ENCODE measurements around the gene XYLT1. TPM values are rescaled to one million over a fixed set of nuclear protein-coding genes. Genes with fewer than 3 reads are reported as not detected.

Gene XYLT1
- total and polyA plus RNA-seq, 7 donors, result 0.67 to 2.5 (median 1.7) TPM

GRCh38 chr16:17104654-17105053 is 366.1 kb downstream of the XYLT1 start:
- Histone ChIP-seq H3K27me3 (ENCODE audit: insufficient read depth in 3 of 3, low read length in 2 of 3) (peaks cover 0 to 2% (median 0%) of the 10 kb centered on the region in 3 donors), H3K27ac (no peak overlapping the region), H3K36me3 (ENCODE audit: insufficient read depth in 1 of 2, low read depth in 1 of 2) (no peaks in the 10 kb centered on the region), H3K4me3 (no peak overlapping the region), H3K4me1 (no peaks in the 10 kb centered on the region), H3K9me3 (no peaks in the 10 kb centered on the region)
- TF ChIP-seq CTCF (IDR thresholded peaks at IDR 0.05), result no peak
- no peak for DNase-seq
- 47 to 61% (median 48%) methylated on average over 5 of the region's 5 CpGs for WGBS, 3 donors
- no peak for ATAC-seq
- intact Hi-C loops (cut with DNase I), result no loop called here

- no peak overlapping the region for H3K4me3 ChIP-seq
- H3K4me1 ChIP-seq, result no peaks in the 10 kb centered on the region
- ATAC-seq (no peak), DNase-seq (no peak)
- 88 to 90% (median 89%) methylated on average over 3 of the region's 3 CpGs for WGBS, 3 donors
- H3K9me3 ChIP-seq, result no peaks in the 10 kb centered on the region
- H3K27me3 ChIP-seq (ENCODE audit: insufficient read depth in 3 of 3, low read length in 2 of 3), result peaks cover 0 to 2% (median 0%) of the 10 kb centered on the region in 3 donors
- H3K36me3 ChIP-seq (ENCODE audit: insufficient read depth in 1 of 2, low read depth in 1 of 2), result no peaks in the 10 kb centered on the region
- H3K27ac ChIP-seq, result no peak overlapping the region
- TF ChIP-seq CTCF (IDR thresholded peaks at IDR 0.05), result no peak
- intact Hi-C loops (cut with DNase I), result no loop called here
These were observed 367.5 kb downstream of the XYLT1 start for GRCh38 chr16:17103216-17103615.

- Histone ChIP-seq H3K27ac (no peak overlapping the region), H3K4me3 (no peak overlapping the region), H3K36me3 (ENCODE audit: insufficient read depth in 1 of 2, low read depth in 1 of 2) (no peaks in the 10 kb centered on the region), H3K9me3 (no peaks in the 10 kb centered on the region), H3K27me3 (ENCODE audit: insufficient read depth in 3 of 3, low read length in 2 of 3) (no peaks in the 10 kb centered on the region), H3K4me1 (no peaks in the 10 kb centered on the region)
- DNase-seq, result no peak
- no peak for ATAC-seq
- intact Hi-C loops (cut with DNase I), result no loop called here
- 66 to 73% (median 72%) methylated on average over 2 of the region's 2 CpGs for WGBS, 3 donors
- TF ChIP-seq CTCF (IDR thresholded peaks at IDR 0.05), result no peak
These were observed 369.1 kb downstream of the XYLT1 start for GRCh38 chr16:17101646-17102045.

GRCh38 chr16:17098685-17099084 is 372.1 kb downstream of the XYLT1 start:
- no peak for TF ChIP-seq CTCF (IDR thresholded peaks at IDR 0.05)
- intact Hi-C loops (cut with DNase I), result no loop called here
- Histone ChIP-seq H3K9me3 (no peaks in the 10 kb centered on the region), H3K4me1 (no peaks in the 10 kb centered on the region), H3K36me3 (ENCODE audit: insufficient read depth in 1 of 2, low read depth in 1 of 2) (no peaks in the 10 kb centered on the region), H3K4me3 (no peak overlapping the region), H3K27ac (no peak overlapping the region), H3K27me3 (ENCODE audit: insufficient read depth in 3 of 3, low read length in 2 of 3) (no peaks in the 10 kb centered on the region)
- ATAC-seq, result no peak
- DNase-seq, result no peak
- 80 to 86% (median 83%) methylated on average over 6 of the region's 6 CpGs for WGBS, 3 donors

GRCh38 chr16:17084130-17084529 is 386.6 kb downstream of the XYLT1 start:
- TF ChIP-seq CTCF (IDR thresholded peaks at IDR 0.05), result no peak

More at GRCh38 chr16:17084130-17084529, 386.6 kb downstream of the XYLT1 start:
- WGBS, 3 donors, result 32 to 40% (median 35%) methylated on average over 2 of the region's 2 CpGs
- H3K9me3 ChIP-seq, result no peaks in the 10 kb centered on the region
- H3K4me3 ChIP-seq, result no peak overlapping the region
- ATAC-seq (no peak), DNase-seq (no peak)
- no peaks in the 10 kb centered on the region for H3K36me3 ChIP-seq (ENCODE audit: insufficient read depth in 1 of 2, low read depth in 1 of 2)
- intact Hi-C loops (cut with DNase I), result no loop called here
- no peaks in the 10 kb centered on the region for H3K27me3 ChIP-seq (ENCODE audit: insufficient read depth in 3 of 3, low read length in 2 of 3)
- no peak overlapping the region for H3K27ac ChIP-seq
- no peaks in the 10 kb centered on the region for H3K4me1 ChIP-seq

All from psoas muscle (tissue), 8 donors.